DMS114 treated with DMSO at 0.1 percent for 48 hours (cell line): Measurements from ENCODE around the gene PRR11.
"Not testable (repeated sequence)": the region's sequence is repeated elsewhere in the genome, so short reads cannot be mapped to it uniquely, and the experiment has no call there.

Source experiments
- DNase-seq: peaks from one replicate; lab custom pipeline; 2025; ENCODE audit not compliant: unreplicated experiment; lab: John Stamatoyannopoulos, UW

Gene PRR11

GRCh38 chr17:59155439-59156177, at the start of gene PRR11:
PRR11 (plus strand) TSS chr17:59155746; CDS start chr17:59169753, 14,007 bp downstream.
- no peak for DNase-seq

- DNase-seq, result no peak
These were observed 49.6 kb upstream of the PRR11 start for GRCh38 chr17:59105852-59106462.

GRCh38 chr17:59106463-59107305, 48.9 kb upstream of the PRR11 start, which contains the start of gene TRIM37:
TRIM37 (minus strand) TSS chr17:59106880; CDS start chr17:59106461, 419 bp downstream.
- peak; percentile 97 for DNase-seq

- no peak for DNase-seq
These were observed 48.3 kb upstream of the PRR11 start for GRCh38 chr17:59107306-59107670.

GRCh38 chr17:59108400-59109102, 47.0 kb upstream of the PRR11 start:
- no peak for DNase-seq

- DNase-seq, result no peak
These were observed 44.6 kb upstream of the PRR11 start for GRCh38 chr17:59110973-59111372.

- DNase-seq, result no peak
These were observed 44.0 kb upstream of the PRR11 start for GRCh38 chr17:59111539-59111938.

GRCh38 chr17:59115474-59115873, 40.1 kb upstream of the PRR11 start:
- DNase-seq, result no peak

- DNase-seq, result no peak
These were observed 33.6 kb upstream of the PRR11 start for GRCh38 chr17:59121901-59122480.

- DNase-seq, result no peak
These were observed 30.9 kb upstream of the PRR11 start for GRCh38 chr17:59124665-59125064.

- no peak for DNase-seq
These were observed 28.6 kb upstream of the PRR11 start for GRCh38 chr17:59126809-59127417.

GRCh38 chr17:59129814-59130213, 25.7 kb upstream of the PRR11 start:
- DNase-seq, result no peak

- no peak for DNase-seq
These were observed 24.4 kb upstream of the PRR11 start for GRCh38 chr17:59131131-59131530.

- not testable (repeated sequence) for DNase-seq
These were observed 17.2 kb upstream of the PRR11 start for GRCh38 chr17:59138339-59138738.

GRCh38 chr17:59139939-59140338, 15.6 kb upstream of the PRR11 start:
- DNase-seq, result no peak

GRCh38 chr17:59141860-59142259, 13.7 kb upstream of the PRR11 start:
- DNase-seq, result no peak

GRCh38 chr17:59145571-59146096, 9.9 kb upstream of the PRR11 start:
- DNase-seq, result no peak

GRCh38 chr17:59149051-59149450, 6.5 kb upstream of the PRR11 start:
- no peak for DNase-seq

GRCh38 chr17:59149841-59150511, 5.6 kb upstream of the PRR11 start:
- DNase-seq, result no peak

- DNase-seq, result no peak
These were observed 4.5 kb upstream of the PRR11 start for GRCh38 chr17:59151006-59151405.
